ENCODE results near the gene GSTM1.

GSTM1 gene

DNA sequence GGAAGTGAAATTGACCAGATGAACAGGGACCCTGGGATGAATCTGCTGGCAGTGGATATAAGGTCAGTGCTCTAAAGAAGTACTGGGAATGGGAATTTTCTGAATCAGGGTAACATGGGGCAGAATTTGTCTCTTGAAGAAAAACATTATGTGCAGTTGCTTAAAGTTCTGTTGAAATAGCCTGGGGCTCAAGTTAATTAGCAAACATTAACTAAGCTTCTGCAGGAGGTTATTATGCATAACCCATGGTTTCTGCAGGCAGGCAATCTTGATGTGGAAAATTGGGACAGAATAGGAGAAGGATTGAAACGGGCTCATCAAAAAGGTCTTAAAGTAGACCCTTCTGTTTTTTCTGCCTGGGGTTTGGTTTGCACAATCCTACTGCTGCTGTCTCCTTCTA lies 38.4 kb downstream of the GSTM1 start:
- no peak for DNase-seq

DNA sequence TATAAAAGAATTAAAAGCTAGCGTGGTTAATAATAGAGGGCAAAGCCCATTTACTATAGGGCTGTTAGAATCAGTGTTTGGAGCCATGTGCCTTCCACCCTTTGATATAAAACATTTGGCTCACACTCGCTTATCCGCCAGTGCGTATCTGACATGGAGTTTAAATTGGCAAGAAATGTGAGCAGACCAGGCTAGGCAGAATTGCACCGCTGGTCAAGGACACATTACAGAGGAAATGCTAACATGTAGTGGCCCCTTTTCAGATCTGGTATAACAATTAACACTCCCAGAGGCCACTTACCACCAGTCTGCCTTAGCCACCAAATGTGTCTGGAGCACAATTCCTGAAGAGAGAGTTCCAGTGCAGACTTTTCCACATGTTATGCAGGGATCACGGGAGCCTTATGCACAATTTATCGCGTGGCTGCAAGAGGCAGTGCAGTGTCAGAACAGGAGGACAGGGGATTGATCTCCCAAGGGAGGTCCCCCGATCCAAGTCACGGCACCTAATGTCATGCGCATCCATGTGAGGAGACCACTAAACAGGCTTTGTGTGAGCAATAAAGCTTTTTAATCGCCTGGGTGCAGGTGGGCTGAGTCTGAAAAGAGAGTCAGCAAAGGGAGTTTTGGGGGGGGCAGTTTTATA lies 39.2 kb downstream of the GSTM1 start:
- no peak for DNase-seq

DNA sequence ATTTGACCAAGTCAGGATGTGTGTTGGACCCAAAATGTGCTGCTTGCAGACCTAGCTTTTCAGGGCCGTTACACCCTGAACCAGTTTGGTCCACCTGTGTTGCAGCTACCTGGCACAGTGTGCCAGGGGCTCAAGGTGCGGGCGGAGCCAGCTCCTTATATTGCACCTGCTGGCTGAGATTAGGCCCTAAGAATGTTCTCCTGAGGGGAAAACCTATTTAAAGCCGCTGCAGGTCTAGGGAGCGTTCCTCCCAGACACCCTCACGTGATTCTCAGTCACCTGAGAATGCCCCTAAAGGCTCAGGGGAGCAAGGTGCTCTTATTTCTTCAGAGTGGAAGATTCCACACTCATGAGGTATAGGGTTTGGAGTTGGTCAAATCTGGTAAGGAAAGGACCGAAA lies 41.3 kb downstream of the GSTM1 start:
- DNase-seq: no peak

DNA sequence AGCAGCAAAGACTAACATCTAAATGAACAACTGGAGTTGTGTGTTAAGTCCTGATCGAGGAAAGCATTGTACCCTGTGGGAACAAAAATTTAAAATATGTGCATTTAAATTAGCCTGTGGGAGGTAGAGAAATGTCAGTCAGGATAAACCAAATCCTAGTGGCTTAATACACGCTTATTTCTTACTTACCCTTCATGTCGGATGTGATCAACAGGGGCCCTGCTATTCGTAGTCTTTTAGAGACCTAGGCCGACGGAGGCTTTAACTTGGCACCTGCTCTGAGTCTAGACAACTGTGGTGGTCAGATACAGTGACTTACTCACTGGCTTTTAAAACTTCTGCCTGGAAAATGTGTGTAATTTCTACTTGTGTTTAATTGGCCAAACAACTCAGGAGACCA lies 43.0 kb downstream of the GSTM1 start:
- DNase-seq: no peak

DNA sequence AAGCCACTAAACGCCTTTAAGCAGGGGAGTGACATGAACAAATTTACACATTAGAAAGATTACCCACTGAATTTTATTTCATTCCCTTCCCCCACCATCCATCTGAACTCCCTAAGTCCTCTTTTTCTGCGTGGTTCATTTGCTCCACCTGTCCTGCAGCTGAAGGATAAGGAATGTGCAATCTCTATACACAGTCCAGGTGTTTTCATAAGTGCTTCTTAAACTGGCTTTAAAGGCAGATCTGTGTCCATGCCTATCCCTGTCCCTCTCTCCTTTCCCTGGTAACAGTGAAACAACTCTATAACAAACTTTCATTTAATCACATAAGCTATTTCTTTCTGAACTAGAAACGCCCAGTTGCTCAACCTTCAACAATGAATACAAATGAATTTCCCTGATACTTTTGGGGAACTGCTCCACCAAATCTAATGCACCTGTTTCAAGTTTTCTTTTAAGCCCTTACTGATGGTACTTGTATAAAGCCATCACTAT lies 44.8 kb downstream of the GSTM1 start:
- DNase-seq: no peak

DNA sequence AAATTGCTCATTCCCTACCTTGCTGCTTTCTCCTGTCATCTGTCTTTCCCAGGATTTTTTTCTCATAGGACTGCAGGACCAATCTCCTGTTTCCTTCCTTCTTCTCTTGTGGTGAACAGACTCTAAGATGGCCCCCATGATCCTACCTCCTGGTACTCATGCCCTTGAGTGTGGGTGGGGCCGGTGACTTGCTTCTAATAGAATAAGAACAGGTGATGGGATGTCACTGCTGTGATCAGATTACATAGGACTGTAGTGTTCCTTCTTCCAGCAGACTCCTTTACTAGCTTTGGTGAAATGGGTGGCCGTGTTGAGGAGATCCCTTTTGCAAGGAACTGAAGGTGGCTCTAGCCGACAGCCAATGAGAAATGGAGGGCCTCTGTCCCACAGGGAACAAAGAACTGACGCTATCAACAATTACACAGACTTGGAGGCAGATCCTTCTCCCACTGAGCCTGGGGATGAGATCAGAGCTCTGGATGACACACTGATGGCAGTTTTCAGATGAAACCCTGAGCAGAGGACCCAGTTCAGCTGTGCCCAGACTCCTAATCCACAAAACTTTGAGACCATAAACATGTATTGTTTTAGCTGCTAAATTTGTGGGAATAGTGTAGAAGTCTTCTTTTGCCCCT lies 45.7 kb downstream of the GSTM1 start:
- DNase-seq: no peak

DNA sequence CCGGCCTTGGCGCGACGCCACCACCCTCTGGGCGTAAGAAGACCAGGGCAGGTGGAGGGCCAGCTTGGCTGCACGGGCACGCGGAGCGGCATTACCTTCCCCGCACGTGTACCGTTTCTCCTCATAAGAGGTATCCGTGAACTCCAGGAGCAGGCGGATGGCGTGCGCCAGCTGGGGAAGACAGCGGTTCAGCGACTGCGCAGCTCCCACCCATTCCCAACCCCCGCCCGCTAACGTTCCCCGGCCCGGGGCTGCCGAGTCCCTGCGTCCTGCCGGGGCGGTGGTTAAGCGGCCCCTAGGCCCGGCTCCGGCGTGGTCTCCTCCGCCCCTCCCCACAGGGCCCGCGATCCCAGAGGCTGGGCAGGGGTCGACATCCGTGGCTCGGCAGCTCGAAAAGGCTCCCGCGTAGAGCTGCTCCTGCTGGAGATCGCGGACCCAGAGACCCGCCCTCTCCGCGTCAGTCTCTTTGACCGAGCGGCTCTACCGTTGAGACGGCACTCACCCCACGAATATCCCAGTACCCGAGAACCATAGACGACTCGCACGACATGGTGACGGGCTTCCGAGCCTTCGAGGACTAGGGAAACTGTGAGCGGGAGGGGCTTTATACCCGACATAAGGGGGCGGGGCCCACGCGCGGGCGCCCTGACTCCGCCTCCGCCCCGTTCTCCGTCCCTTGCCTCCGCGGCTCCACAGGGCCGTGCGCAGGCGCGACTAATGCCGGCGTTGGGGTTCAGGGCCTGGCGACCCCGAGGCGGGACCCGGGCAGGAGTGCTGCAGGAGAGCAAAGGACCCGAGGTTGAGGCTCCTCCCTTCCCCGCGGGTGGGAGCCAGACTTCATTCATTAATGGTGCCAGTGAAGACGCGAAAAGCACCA lies 52.4 kb downstream of the GSTM1 start:
- DNase-seq: peak; percentile 19 to 87 (median 65)

DNA sequence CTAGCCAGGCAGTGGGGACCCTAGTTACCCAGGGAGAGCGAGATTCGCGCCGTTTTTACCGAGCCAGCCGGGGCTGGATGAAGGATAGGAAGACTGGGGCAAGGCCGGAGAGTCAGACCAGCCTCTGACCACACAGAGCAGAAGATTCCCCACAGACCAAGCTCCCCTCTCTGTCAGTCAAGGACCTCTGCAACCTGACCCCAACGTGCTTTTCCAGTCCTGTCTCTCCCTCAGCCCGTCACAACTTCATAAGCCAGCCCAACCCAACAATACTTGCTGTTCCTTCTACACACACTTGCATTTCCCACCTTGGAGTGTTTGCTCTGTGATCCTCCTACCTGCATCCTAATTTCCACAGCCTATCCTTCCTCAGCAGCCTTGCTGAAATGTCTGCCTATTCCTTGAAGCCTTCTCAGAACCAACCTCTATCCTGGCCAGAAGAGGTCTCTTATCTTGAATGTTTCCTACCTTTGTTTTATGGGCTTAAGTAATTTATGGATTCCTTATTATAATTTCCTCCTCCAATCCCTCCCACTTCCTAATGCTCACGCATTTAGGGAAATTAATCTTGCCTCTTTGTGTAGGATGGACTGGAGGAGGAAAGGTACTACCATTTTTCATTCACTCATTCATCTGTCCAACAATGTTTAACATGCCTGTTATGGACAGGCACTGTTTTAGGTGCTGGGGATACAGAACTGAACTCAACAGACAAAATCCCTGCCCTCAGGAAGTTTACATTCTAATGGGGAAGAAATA lies 53.2 kb downstream of the GSTM1 start, which contains the start of gene GSTM3:
Gene GSTM3 (minus strand): TSS at position 424 of the 759 bp plus-strand sequence. CDS start 751 bp downstream, outside the sequence.
- no peak for DNase-seq

All from anterior cingulate cortex (tissue), 58 donors.